Parathyroid adenoma (tissue), 2 donors: ENCODE results near the gene PHF8.

Experiments
- H2AFZ ChIP-seq: fragments of 300-600 bp; sonication (generic); one replicate; pipeline ENCODE4 v1.7.0; 2017; ENCODE audit warnings: antibody characterized with exemption, mild to moderate bottlenecking
- H3K27ac ChIP-seq: fragments of 300-600 bp; sonication (generic); one replicate; pipeline ENCODE4 v1.7.0; 2017
- H3K27me3 ChIP-seq: fragments of 300-600 bp; sonication (generic); one replicate; pipeline ENCODE4 v1.7.0; 2017; ENCODE audit warnings: low read length; ENCODE audit not compliant: control insufficient read depth, insufficient read depth
- H3K36me3 ChIP-seq: fragments of 300-600 bp; sonication (generic); one replicate; pipeline ENCODE4 v1.7.0; 2017; ENCODE audit warnings: low read length; ENCODE audit not compliant: control insufficient read depth, insufficient read depth
- H3K4me1 ChIP-seq: fragments of 300-600 bp; sonication (generic); one replicate; pipeline ENCODE4 v1.7.0; 2017; ENCODE audit warnings: control low read depth
- H3K4me2 ChIP-seq: fragments of 300-600 bp; sonication (generic); one replicate; pipeline ENCODE4 v1.7.0; 2017; ENCODE audit warnings: low read length
- H3K4me3 ChIP-seq: fragments of 300-600 bp; sonication (generic); one replicate; pipeline ENCODE4 v1.7.0; 2017; ENCODE audit warnings: low read depth, low read length
- H3K79me2 ChIP-seq: fragments of 300-600 bp; sonication (generic); one replicate; pipeline ENCODE4 v1.7.0; 2017; ENCODE audit warnings: control low read depth
- H3K9ac ChIP-seq: fragments of 300-600 bp; sonication (generic); one replicate; pipeline ENCODE4 v1.7.0; 2017; ENCODE audit warnings: mild to moderate bottlenecking
- H3K9me3 ChIP-seq: fragments of 300-600 bp; sonication (generic); one replicate; pipeline ENCODE4 v1.7.0; 2017; ENCODE audit warnings: low read length; ENCODE audit not compliant: control insufficient read depth
- TF ChIP-seq, protein P1 (sequence below): fragments of 300-600 bp; sonication (generic); IDR thresholded peaks from one replicate; pipeline ENCODE4 v1.7.0; 2017; ENCODE audit warnings: antibody characterized with exemption, mild to moderate bottlenecking
- donor health status: primary hyperparathyroidism.

PHF8 gene

GRCh38 chrX:53974529-53974928 is 69.7 kb downstream of the PHF8 start:
- no peaks in the 10 kb centered on the region for H3K79me2 ChIP-seq
- no peaks in the 10 kb centered on the region for H3K9me3 ChIP-seq
- TF ChIP-seq, protein P1, sequence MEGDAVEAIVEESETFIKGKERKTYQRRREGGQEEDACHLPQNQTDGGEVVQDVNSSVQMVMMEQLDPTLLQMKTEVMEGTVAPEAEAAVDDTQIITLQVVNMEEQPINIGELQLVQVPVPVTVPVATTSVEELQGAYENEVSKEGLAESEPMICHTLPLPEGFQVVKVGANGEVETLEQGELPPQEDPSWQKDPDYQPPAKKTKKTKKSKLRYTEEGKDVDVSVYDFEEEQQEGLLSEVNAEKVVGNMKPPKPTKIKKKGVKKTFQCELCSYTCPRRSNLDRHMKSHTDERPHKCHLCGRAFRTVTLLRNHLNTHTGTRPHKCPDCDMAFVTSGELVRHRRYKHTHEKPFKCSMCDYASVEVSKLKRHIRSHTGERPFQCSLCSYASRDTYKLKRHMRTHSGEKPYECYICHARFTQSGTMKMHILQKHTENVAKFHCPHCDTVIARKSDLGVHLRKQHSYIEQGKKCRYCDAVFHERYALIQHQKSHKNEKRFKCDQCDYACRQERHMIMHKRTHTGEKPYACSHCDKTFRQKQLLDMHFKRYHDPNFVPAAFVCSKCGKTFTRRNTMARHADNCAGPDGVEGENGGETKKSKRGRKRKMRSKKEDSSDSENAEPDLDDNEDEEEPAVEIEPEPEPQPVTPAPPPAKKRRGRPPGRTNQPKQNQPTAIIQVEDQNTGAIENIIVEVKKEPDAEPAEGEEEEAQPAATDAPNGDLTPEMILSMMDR = no peak
- no peak overlapping the region for H3K4me2 ChIP-seq
- H3K4me1 ChIP-seq = no peaks in the 10 kb centered on the region
- H3K27ac ChIP-seq = no peak overlapping the region
- H3K36me3 ChIP-seq = no peaks in the 10 kb centered on the region
- no peaks in the 10 kb centered on the region for H3K27me3 ChIP-seq
- no peak overlapping the region for H2AFZ ChIP-seq
- H3K4me3 ChIP-seq = no peak overlapping the region
- H3K9ac ChIP-seq = no peak overlapping the region

- TF ChIP-seq, protein P1 = no peak
- H2AFZ ChIP-seq = no peak overlapping the region
- H3K79me2 ChIP-seq = no peaks in the 10 kb centered on the region
Observed at GRCh38 chrX:53969540-53969939, 74.7 kb downstream of the PHF8 start.

GRCh38 chrX:53950130-53950733 is 94.0 kb downstream of the PHF8 start:
- Histone ChIP-seq H2AFZ (no peak overlapping the region), H3K79me2 (no peaks in the 10 kb centered on the region)

More at GRCh38 chrX:53969540-53969939, 74.7 kb downstream of the PHF8 start:
- no peak overlapping the region for H3K9ac ChIP-seq
- H3K36me3 ChIP-seq = no peaks in the 10 kb centered on the region
- H3K27ac ChIP-seq = no peak overlapping the region
- H3K9me3 ChIP-seq = no peaks in the 10 kb centered on the region
- H3K4me1 ChIP-seq = no peaks in the 10 kb centered on the region
- H3K4me2 ChIP-seq = no peak overlapping the region
- no peak overlapping the region for H3K4me3 ChIP-seq
- H3K27me3 ChIP-seq = no peaks in the 10 kb centered on the region

GRCh38 chrX:53940180-53940579 is 104.1 kb downstream of the PHF8 start:
- H3K4me2 ChIP-seq = no peak overlapping the region
- H3K27me3 ChIP-seq = no peaks in the 10 kb centered on the region
- TF ChIP-seq, protein P1 = no peak
- no peak overlapping the region for H2AFZ ChIP-seq
- H3K4me3 ChIP-seq = no peak overlapping the region
- no peaks in the 10 kb centered on the region for H3K79me2 ChIP-seq
- H3K27ac ChIP-seq = no peak overlapping the region
- no peaks in the 10 kb centered on the region for H3K9me3 ChIP-seq
- H3K4me1 ChIP-seq = no peaks in the 10 kb centered on the region
- no peak overlapping the region for H3K9ac ChIP-seq
- no peaks in the 10 kb centered on the region for H3K36me3 ChIP-seq

More at GRCh38 chrX:53950130-53950733, 94.0 kb downstream of the PHF8 start:
- Histone ChIP-seq H3K36me3 (no peaks in the 10 kb centered on the region), H3K27ac (no peak overlapping the region), H3K9me3 (no peaks in the 10 kb centered on the region), H3K4me3 (no peak overlapping the region), H3K9ac (no peak overlapping the region), H3K4me1 (no peaks in the 10 kb centered on the region), H3K27me3 (no peaks in the 10 kb centered on the region), H3K4me2 (no peak overlapping the region)
- TF ChIP-seq, protein P1 = no peak

DNA sequence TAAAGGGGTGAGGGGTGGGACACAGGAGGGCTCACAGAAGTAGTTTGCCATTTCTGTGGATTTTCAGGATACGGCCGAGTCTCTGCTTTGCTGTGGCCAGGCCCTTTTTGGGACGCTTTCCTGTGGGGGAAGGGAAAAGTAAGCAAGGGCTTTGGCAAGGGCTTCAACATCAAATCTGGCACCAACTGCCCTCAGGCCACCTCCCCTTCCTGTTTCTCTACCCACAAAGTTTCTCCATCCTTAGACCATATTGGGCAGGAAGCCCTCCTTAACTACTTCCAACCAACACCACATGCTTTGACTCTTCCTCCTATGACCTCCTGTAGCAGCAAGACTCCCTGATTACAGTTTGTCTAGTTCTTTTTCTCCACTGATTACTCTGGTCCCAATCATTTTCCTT is 105.1 kb downstream of the PHF8 start:
- Histone ChIP-seq H3K27ac (no peak overlapping the region), H3K9me3 (no peaks in the 10 kb centered on the region), H3K27me3 (no peaks in the 10 kb centered on the region), H3K79me2 (no peaks in the 10 kb centered on the region), H3K4me3 (no peak overlapping the region), H3K4me1 (no peaks in the 10 kb centered on the region), H2AFZ (no peak overlapping the region), H3K4me2 (no peak overlapping the region), H3K9ac (no peak overlapping the region), H3K36me3 (no peaks in the 10 kb centered on the region)
- TF ChIP-seq, protein P1 = no peak
